Right kidney (tissue), 1 donor: ENCODE results near the gene IFITM5.
"Not testable (repeated sequence)": the region's sequence is repeated elsewhere in the genome, so short reads cannot be mapped to it uniquely, and the experiment has no call there.

Experiments used
- DNase-seq: peaks from one replicate; pipeline ENCODE4 v3.0.0-alpha.2; 2016

Gene IFITM5

DNA sequence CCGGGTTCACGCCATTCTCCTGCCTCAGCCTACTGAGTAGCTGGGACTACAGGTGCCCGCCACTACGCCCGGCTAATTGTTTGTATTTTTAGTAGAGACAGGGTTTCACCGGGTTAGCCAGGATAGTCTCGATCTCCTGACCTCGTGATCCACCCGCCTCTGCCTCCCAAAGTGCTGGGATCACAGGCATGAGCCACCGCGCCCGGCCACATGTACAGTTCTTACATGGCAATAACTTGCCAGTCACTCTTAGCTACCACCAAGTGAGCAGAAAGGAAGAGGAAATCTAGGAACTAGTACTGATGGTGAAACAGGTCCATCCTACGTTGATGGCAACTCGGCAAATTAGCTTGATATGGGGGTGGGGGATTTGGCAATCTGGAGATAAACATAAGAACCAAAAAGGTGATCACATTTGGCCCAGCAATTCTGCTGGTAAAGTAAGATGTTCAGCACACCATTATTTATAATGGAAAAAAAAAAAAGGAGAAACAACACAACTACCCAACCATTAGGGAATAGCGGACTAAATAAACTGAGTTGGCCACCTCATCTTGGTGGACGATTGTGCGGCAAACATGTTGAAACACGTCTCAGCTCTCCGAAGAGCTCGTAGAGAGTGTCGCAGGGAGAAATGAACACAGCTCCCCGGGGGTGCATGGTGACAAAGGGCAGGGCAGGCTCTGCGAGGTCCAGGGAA is 15.8 kb downstream of the IFITM5 start:
- peak; percentile 2 for DNase-seq

DNA sequence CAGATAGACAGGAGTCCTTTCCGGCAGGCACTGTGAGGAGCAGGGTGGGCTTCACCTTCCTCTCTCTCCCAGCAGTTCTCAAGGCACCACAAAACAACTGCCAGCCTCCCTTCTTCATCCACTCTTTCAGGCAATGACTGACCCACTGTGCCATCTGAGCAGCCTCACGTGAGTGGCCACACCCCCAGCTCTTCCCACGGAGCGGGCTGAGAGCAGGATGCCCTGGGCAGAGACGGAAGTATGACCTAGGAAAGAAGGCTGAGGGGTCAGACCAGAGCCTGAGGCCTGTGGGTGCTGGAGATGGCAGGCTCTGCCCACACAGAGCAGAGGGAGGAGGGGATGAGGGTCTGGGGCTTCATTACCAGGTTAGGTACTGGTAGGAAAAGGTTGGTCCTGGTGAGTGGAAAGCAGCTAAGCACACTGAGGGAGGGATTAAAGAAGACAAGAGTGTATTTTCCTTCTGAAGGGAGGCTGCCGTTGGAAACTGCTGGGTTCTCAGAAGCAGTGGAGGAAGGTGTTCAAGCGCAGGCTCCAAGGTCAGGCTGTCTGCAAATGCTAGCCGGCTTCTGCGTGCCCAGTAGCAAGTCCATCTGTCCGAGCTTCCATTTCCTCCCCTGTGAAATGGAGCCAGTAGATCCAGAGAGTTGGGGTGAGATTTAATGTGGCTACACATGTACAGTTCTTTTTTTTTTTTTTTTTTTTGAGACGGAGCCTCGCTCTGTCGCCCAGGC is 16.5 kb downstream of the IFITM5 start:
- peak; percentile 12 for DNase-seq

DNA sequence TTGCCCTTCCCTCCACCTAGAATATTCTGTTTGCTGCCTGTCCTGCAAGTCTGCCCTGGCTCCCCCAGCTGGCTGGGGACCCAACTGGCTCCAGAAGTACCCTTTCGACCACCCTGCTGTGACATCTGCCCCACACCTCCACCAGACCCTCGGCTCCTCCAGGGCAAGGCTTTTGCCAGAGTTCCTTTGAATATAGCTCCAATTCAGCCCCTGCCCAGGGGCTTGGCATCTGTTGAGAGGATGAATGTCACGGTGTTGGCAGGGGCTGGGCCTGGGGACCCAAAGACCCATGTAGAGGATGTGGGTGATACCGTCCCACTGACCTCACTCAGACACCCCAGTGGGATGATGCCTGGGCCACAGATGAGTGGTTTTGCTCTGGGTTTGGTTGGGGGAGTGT is 17.2 kb downstream of the IFITM5 start:
- DNase-seq, result peak; percentile 1

DNA sequence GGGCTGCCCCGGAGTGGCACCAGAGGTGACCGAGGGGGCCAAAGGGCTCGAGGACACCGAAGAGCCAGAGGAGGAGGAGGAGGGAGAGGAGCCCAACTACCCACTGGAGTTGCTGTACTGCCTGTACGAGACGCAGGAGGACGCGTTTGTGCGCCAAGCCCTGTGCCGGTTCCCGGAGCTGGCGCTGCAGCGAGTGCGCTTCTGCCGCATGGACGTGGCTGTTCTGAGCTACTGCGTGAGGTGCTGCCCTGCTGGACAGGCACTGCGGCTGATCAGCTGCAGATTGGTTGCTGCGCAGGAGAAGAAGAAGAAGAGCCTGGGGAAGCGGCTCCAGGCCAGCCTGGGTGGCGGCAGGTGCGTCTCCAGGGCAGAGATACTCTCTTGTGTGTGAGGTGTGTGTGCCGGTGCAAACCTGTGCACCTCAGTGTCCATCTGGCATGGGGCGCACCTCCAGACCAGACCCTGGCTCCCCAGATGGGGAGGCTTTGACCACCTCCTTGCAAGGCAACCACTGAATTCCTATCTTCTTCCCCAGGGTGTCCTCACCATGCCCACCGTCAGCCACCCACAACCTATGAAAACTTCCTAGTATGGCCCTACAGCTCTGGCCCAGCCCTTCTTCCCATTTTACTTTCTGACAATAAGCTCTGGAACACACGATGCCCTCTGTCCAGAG is 17.7 kb downstream of the IFITM5 start:
- no peak for DNase-seq

DNA sequence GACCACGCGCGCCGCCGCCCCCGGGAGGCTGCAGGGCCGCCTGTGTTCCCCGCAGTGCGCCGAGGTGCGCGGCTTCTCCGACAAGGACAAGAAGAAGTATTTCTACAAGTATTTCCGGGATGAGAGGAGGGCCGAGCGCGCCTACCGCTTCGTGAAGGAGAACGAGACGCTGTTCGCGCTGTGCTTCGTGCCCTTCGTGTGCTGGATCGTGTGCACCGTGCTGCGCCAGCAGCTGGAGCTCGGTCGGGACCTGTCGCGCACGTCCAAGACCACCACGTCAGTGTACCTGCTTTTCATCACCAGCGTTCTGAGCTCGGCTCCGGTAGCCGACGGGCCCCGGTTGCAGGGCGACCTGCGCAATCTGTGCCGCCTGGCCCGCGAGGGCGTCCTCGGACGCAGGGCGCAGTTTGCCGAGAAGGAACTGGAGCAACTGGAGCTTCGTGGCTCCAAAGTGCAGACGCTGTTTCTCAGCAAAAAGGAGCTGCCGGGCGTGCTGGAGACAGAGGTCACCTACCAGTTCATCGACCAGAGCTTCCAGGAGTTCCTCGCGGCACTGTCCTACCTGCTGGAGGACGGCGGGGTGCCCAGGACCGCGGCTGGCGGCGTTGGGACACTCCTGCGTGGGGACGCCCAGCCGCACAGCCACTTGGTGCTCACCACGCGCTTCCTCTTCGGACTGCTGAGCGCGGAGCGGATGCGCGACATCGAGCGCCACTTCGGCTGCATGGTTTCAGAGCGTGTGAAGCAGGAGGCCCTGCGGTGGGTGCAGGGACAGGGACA is 18.4 kb downstream of the IFITM5 start:
- peak; percentile 62 for DNase-seq

DNA sequence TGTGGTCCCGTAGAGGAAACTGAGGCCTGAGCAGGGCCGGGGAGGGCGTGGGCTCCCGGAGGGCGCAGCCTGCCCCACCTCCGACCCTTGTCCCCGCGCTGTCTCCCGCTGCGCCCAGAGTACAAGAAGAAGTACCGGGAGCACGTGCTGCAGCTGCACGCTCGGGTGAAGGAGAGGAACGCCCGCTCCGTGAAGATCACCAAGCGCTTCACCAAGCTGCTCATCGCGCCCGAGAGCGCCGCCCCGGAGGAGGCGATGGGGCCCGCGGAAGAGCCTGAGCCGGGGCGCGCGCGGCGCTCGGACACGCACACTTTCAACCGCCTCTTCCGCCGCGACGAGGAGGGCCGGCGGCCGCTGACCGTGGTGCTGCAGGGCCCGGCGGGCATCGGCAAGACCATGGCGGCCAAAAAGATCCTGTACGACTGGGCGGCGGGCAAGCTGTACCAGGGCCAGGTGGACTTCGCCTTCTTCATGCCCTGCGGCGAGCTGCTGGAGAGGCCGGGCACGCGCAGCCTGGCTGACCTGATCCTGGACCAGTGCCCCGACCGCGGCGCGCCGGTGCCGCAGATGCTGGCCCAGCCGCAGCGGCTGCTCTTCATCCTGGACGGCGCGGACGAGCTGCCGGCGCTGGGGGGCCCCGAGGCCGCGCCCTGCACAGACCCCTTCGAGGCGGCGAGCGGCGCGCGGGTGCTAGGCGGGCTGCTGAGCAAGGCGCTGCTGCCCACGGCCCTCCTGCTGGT is 19.2 kb downstream of the IFITM5 start:
- peak; percentile 77 for DNase-seq

DNA sequence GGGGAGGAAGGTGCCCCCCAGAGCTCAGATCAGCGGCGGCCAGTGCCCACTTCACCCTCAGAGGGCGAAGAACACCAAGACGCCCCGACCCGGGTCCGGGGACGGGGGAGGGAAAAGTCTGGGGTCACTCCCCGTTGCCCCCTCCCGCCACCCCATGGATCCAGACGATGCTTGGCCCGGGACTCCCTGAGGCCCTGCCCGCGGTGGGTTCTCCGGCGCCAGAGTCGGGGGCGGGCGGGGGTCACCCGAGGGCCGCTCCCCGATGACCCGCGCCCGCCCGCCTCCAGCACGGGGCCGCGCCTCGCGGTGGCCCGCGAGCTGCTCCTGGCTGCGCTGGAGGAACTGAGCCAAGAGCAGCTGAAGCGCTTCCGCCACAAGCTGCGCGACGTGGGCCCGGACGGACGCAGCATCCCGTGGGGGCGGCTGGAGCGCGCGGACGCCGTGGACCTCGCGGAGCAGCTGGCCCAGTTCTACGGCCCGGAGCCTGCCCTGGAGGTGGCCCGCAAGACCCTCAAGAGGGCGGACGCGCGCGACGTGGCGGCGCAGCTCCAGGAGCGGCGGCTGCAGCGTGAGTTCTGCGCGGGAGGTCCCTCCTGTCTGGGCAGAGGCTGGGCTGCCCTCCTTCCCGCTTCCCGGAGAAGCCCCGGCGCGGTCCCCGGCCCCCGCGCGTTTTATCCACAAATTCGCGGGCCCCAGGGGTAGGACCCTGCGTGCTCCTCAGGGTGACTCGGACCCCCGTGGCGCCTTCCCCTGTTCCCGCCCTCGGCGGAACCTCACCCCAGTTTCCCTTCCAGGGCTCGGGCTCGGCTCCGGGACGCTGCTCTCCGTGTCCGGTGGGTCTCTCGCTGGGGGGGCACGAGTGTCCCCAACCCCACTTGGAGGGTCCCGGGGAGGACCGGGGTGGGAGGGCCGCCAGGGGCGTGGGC is 20.0 kb downstream of the IFITM5 start:
- DNase-seq, result peak; percentile 47

DNA sequence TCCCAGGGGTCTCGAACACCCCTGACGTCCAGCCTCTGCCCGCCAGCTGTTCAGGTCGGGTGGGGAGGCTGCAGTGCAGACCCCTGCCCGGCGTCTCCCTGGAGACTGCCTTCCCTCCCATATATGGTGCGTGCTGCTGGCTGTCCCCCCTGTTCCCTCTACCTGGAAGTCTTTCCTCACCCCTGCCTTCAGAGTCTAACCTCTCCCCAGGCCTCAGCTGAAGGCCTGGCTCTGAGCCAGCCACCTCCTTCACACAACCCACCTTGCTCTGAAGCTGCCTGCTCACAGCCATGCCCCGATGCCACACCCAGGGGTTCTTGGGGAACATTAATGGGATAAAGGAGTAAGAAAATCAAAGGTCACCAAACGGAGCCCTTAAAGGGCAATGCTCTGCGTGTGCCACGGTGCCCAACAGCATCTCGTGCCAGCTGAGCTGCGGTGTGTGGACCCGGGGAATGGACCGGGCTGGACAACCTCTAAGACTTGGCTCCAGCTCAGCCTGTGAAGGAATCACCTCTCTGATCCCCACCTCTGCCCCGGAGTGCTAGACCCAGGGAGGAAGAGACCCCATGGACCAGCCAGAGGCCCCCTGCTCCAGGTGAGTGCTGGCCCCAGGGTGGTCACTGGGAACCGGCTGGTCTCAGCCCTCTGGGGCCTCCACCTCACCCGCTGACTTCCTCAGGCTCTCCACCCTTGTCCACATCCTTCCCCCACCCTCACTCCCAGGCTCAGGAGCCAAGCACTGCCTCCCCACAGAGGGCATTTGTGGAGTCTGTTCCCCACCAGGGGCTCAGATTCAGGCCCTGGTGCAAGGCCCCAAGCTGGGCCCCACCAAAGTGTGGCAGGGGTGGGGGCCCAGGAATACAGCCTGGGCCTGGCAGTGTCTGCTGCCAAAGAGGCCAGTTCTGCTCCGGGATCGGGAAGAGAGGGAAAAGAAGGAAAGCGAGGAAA is 21.1 kb downstream of the IFITM5 start, which contains the start of gene NLRP6:
Gene NLRP6, plus strand, starts transcription at position 407 of the 951 bp plus-strand sequence. Its CDS starts 163 bp downstream, at position 570.
- DNase-seq, result peak; percentile 7

DNA sequence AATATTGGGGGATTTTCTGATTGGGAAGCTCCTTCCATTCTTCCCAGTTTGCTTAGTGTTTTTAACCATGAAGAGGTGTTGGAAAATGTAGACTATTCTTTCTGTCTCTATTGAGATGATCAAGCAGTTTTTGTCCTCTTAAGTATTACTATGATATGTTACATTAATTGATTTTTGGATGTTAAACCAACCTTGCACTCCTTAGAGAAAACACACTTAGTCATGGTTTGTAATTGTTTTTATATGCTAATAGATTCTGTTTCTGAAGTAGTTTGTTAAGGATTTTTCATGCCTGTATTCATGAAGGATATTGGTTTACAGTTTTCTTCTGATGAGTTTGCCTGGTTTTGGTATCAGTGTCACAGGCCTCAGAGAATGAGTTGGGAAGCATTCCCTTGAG is 23.1 kb downstream of the IFITM5 start:
- no peak for DNase-seq

DNA sequence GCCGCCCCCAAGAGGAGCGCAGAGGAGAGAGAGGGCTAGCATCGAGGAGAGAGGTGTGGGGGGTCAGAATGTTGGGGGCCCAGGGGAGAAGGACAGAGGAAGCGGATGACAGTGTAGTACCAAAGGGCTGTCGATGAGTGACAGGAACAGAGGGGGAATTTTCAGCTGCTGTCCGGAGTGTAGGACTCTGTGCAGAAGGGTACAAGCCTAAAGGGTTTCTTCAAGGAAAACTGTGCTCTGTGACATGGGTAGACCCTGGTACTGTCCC is 26.5 kb downstream of the IFITM5 start:
- no peak for DNase-seq

DNA sequence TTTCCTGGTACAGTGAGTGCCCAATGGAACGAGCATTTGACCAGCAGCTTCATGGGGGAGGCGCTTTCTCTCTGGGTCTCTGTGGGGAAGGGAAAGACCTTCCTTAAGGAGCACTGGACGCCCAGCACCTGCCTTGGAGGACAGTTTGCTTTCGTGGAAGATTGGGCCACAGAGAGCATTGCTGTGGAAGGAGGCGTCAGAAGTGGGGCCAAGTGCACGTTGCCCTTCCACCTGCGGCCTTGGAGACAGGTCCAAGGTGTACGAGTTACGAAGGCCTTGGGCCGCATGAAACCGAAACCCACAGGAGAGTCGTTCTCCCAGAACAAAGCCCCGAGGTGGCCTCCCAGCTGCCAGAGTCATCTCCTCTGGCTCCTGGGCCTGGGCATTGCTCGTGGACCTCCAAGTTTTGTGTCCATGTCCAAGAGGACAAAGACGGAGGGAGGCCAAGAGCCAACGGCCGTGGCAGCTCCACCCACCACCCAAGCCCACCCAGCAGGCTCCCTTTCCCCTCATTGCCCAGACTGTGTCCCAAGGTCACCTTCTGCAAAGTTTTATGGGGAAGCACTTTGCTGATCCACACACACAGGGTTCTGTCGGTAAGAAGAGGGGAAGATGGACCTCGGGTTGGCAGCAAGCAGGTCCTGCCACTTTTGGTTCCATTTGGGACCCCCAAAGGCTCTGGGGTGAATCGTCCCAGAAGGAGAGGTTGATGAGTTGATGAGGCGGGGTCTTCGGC is 27.0 kb downstream of the IFITM5 start:
- DNase-seq, result no peak

DNA sequence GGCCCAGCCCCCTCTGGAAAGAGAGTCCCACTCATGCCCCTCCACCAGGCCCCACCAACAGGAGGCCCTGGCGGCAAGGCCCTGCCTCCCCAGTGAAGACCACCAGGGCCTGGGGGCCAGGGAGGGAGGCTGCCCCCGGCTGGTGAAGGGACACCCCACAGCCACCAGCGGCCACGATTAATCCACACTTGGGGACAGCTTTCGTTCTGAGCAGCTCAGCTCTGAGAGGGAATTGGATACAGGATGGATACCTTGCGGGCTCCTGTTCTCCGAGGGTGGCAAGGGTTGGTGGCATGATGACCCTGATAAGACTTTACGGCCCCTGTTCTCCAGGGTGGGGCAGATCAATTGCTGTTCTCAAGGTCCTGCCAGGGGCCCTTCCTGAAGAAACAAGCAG is 28.0 kb downstream of the IFITM5 start:
- DNase-seq, result no peak

DNA sequence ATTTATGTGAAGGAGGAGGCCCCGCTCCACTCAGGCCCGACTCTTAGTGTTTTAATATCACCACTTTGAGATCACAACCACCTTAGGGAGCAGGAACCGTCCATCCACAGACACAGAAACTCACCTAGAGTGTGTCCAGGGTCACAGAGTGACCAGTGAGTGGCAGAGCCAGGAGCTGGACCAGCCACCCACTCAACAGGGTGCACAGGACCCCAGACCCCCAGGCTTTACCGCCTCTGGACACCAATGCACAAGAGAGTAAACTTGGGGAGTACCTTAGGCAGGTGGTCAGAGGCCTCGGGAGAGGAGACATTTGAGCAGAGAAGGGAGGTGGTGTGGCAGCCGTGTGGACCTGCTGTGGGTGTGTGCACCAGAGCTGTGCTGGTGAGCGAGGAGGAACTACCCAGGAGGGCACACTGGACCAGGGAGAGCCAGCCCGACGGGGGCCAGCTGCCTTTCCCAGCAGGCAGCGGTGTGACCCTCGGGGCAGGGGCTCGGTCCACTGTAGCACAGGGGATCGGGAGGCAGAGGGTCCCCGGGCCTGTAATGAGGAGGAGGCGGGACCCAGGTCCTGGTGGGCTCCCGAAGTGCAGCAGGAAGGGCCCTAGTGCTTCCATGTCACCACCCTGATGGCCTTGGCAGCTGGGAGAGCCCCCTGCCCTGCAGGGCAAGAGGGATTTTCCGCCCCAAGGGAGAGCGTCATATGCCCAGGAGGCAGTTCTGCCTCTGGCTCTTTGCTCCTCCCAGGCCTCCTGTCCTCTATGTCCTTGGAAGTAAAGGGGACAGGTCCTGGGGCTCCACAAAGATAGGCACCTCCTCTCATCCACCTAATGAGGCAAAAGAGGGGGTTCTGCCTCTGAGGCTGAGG is 28.6 kb downstream of the IFITM5 start:
- no peak for DNase-seq

DNA sequence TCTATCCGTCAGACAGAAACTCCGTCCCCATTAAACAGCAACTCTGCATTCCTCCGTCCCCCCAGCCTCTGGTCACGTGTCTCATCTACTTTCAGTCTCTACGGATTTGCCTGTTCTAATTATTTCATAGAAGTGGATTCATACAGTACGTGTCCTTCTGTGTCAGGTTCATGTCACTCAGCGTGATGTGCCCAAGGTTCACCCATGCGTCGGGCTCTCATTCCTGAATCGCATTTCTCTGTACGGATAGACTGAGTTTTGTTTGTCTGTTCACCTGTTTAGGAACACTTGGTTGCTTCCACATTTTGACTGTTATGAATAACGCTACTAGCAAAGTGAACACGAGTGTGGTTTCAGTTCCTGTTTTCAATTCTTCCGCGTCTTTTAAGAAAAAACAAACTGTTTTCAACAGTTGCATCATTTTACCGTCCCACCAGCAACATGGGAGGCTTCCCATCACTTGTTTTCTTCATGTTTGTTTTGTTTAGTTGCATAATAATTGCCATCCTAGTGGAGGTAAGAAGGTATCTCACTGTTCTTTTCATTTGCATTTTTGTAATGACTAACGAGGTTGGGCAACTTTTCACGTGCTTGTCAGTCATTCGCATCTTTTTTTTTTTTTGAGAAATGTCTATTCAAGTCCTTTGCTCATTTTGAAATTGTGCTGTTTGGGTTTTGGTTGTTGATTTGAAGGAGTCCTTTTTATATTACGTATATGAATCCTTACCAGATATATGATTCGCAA is 30.0 kb downstream of the IFITM5 start:
- no peak for DNase-seq

DNA sequence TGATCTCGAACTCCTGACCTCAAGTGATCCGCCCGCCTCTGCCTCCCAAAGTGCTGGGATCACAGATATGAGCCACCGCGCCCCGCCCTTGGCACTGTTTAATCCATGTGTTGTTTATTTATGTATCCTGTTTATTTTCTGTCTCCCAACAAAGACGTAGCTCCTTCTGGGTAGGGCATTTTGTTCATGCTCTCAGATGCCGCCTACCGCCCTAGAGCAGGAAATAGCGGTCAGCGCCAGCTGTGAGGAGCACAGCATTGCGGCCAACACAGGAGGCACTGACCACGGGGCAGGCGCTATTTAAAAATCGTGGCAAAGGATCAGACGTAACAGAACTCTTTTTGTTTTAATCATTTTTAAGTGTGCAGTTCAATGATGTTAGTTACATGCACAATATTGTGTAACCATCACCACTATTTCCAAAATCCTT is 30.6 kb downstream of the IFITM5 start:
- not testable (repeated sequence) for DNase-seq

DNA sequence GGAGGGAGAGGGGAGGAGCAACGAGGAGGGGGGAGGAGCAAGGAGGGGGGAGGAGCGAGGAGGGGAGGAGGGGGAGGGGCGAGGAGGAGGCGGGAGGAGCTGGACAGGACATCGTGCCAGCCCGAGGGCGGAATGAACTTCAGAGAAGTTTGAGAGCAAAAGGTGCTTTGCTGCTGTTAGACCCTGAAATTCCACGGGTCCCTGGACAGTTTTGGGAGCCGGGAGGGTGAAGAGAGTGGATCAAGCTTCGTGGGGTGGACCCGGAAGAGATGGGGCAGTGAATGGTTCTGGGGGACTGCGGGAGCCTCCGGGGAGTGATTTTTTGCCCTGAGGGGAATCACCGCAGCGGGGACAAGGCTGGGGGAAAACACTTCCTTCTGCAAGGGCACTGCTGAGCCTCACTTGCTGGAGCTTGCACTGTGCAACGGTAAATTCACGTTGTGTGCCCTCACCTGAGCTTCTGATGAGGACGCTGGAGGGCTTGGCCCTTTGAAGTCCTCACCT is 31.8 kb downstream of the IFITM5 start:
- no peak for DNase-seq
